Transverse colon (tissue), 4 donors: ENCODE data around the gene TLR7.

Experiments used
- CTCF ChIP-seq, 5 experiments: fragments of 200-600 bp in 3 of 5; fragments of 450-650 bp in 2 of 5; sonication (generic) in 3 of 5; IDR thresholded peaks; 1 replicate in 2 of 5; 2 replicates in 3 of 5; pipeline ENCODE4 v1.5.1; 2016 to 2017; ENCODE audit warnings: antibody characterized with exemption in 5 of 5, inconsistent platforms in 3 of 5, mild to moderate bottlenecking in 2 of 5, moderate library complexity in 1 of 5
- EP300 ChIP-seq: sonication (generic); formaldehyde crosslinking; IDR thresholded peaks from one replicate; pipeline ENCODE4 v1.6.1; 2017; ENCODE audit warnings: antibody characterized with exemption, low read depth
- POLR2A ChIP-seq: fragments of 450-650 bp; IDR thresholded peaks from one replicate; pipeline ENCODE4 v1.6.1; 2016; ENCODE audit warnings: antibody characterized with exemption, mild to moderate bottlenecking, moderate library complexity
- POLR2AphosphoS5 ChIP-seq, 3 donors: sonication (generic); formaldehyde crosslinking; IDR thresholded peaks; one replicate each; pipeline ENCODE4 v1.6.1; 2016; ENCODE audit warnings: antibody characterized with exemption in 3 of 3

GRCh38 chrX:12936947-12937346 lies 70.1 kb downstream of the TLR7 start:
- no peak for TF ChIP-seq CTCF (IDR thresholded peaks at IDR 0.05)
- TF ChIP-seq POLR2AphosphoS5 (IDR thresholded peaks at IDR 0.05) = no peak
- no peak for TF ChIP-seq POLR2A
- TF ChIP-seq EP300 = no peak
